ENCODE measurements around the gene DDX54. TPM values are rescaled to one million over a fixed set of nuclear protein-coding genes. Genes with fewer than 3 reads are reported as not detected.

The DDX54 gene
- total and polyA plus RNA-seq, 2 of the 8 experiments (the other 6 are each of a cell fraction or from before 2014, with no cell fraction given), result 64.9 to 113 TPM

- no peak overlapping the region for H3K14ac ChIP-seq (ENCODE audit: insufficient read length)
- H3K23me2 ChIP-seq (ENCODE audit: low read depth, low read length), result no peaks in the 10 kb centered on the region
- H2BK5ac ChIP-seq (ENCODE audit: low read depth, low read length), result no peak overlapping the region
- ChIA-PET POLR2A (ENCODE audit: partially characterized antibody) (no interaction called here), CTCF (ENCODE audit: partially characterized antibody) (interaction anchor here (1.0 to 2.2 kb wide), 11 partner anchors 10 to 126 kb away, joined by 3 to 6 read pairs (median 5); partner anchors contain the start of gene RASAL1)
- no peak overlapping the region for H2BK15ac ChIP-seq (ENCODE audit: low read length)
- H2AFZ ChIP-seq (ENCODE audit: low read length), result no peak overlapping the region
- H3K9me3 ChIP-seq (ENCODE audit: insufficient read depth in 2 of 2, low read depth in 1 of 2, low read length in 1 of 2), result no peaks in the 10 kb centered on the region
- H3K4me2 ChIP-seq (ENCODE audit: insufficient read depth in 1 of 2, low read depth in 2 of 2, low read length in 2 of 2), result no peak overlapping the region
- H3K79me1 ChIP-seq (ENCODE audit: low read depth, low read length), result no peaks in the 10 kb centered on the region; the same call in 1 of the 2 replicates
- no peak overlapping the region for H3K23ac ChIP-seq (ENCODE audit: insufficient read length)
- H4K91ac ChIP-seq (replicated peaks; ENCODE audit: insufficient read length, low read length), result no peak overlapping the region
- 76% methylated on average over 5 of the region's 6 CpGs; no CpG with 5 or more reads in 1 of the 2 experiments for WGBS, 2 experiments (ENCODE audit: extremely low coverage in 1 of 2, insufficient coverage in 1 of 2, insufficient read length in 1 of 2, insufficient replicate concordance in 2 of 2, low coverage in 1 of 2, low lambda C conversion rate in 2 of 2, missing lambda C conversion rate in 1 of 2)
- no peak overlapping the region for H3K56ac ChIP-seq (replicated peaks; ENCODE audit: insufficient read length, low read depth, low read length)
- no peak overlapping the region for H3K4me3 ChIP-seq (ENCODE audit: extremely low read depth in 1 of 4, insufficient read depth in 2 of 4, low read depth in 3 of 4, low read length in 4 of 4)
- H3K79me2 ChIP-seq (ENCODE audit: control insufficient read depth in 1 of 2, insufficient read depth in 2 of 2, low read length in 2 of 2), result no peaks in the 10 kb centered on the region
- no peak overlapping the region for H2BK20ac ChIP-seq (ENCODE audit: low read length)
- H2BK120ac ChIP-seq (replicated peaks; ENCODE audit: low read depth, low read length), result no peak overlapping the region
- H3K4ac ChIP-seq (replicated peaks; ENCODE audit: insufficient read length, low read depth, low read length), result no peak overlapping the region
- no peak overlapping the region for H3K9ac ChIP-seq (replicated peaks in 1 of 4; ENCODE audit: extremely low read depth in 1 of 4, low read depth in 3 of 4, low read length in 3 of 4)
- FAIRE-seq (no peak), DNase-seq (ENCODE audit: low read depth in 1 of 2, low spot score in 2 of 2) (no peak)
- no peak overlapping the region for H4K8ac ChIP-seq (ENCODE audit: extremely low read depth, insufficient read depth, low read length)
- no peak overlapping the region for H4K5ac ChIP-seq (ENCODE audit: insufficient read length, low read depth, low read length)
- no peak overlapping the region for H3K18ac ChIP-seq (ENCODE audit: extremely low read depth, low read length)
- H3K36me3 ChIP-seq (ENCODE audit: control insufficient read depth in 2 of 4, insufficient read depth in 4 of 4, low read length in 3 of 4), result no peaks in the 10 kb centered on the region
- H3K4me1 ChIP-seq (replicated peaks in 1 of 4; ENCODE audit: control insufficient read depth in 3 of 4, insufficient read depth in 4 of 4, low read length in 3 of 4), result no peaks in the 10 kb centered on the region
- no peak overlapping the region for H2AK5ac ChIP-seq (ENCODE audit: low read depth, low read length)
- no peaks in the 10 kb centered on the region for H4K20me1 ChIP-seq (replicated peaks in 1 of 2; ENCODE audit: control insufficient read depth in 1 of 2, insufficient read depth in 2 of 2, low read length in 2 of 2)
- H2BK12ac ChIP-seq (ENCODE audit: low read depth, low read length), result no peak overlapping the region
- H3K27me3 ChIP-seq (replicated peaks in 1 of 4; ENCODE audit: control insufficient read depth in 3 of 4, extremely low read depth in 1 of 4, insufficient read depth in 3 of 4, low read length in 3 of 4), result no peaks in the 10 kb centered on the region
- no peak overlapping the region for H3K27ac ChIP-seq (ENCODE audit: low read depth, low read length)
- TF ChIP-seq SIRT6 (IDR thresholded peaks at IDR 0.05; ENCODE audit: low read length) (no peak), KDM4A (IDR thresholded peaks at IDR 0.05; ENCODE audit: low read depth, low read length, severe bottlenecking) (no peak), USF2 (IDR thresholded peaks at IDR 0.05; ENCODE audit: low read length) (no peak), RAD21 (IDR thresholded peaks at IDR 0.05 in 1 of 2, conservative IDR thresholded peaks at IDR 0.05 in 1 of 2; ENCODE audit: low read depth in 2 of 2, low read length in 2 of 2) (no peak), JUN (IDR thresholded peaks at IDR 0.05; ENCODE audit: low read depth, low read length) (no peak), ATF2 (IDR thresholded peaks at IDR 0.05; ENCODE audit: low read length) (no peak), CTCF (IDR thresholded peaks at IDR 0.05; ENCODE audit: control extremely low read depth in 1 of 3, insufficient read depth in 1 of 3, low read depth in 1 of 3, low read length in 3 of 3) (no peak), JUND (IDR thresholded peaks at IDR 0.05; ENCODE audit: low read length) (no peak)
Observed at GRCh38 chr12:113116875-113117274, 68.4 kb downstream of the DDX54 start.
